ENCODE results near the gene CPN1. TPM values are rescaled to one million over a fixed set of nuclear protein-coding genes. Genes with fewer than 3 reads are reported as not detected.

CPN1 gene
- total and polyA plus RNA-seq, 2 of the 8 experiments (the other 6 are each of a cell fraction or from before 2014, with no cell fraction given): 0.15 to 0.20 TPM

DNA sequence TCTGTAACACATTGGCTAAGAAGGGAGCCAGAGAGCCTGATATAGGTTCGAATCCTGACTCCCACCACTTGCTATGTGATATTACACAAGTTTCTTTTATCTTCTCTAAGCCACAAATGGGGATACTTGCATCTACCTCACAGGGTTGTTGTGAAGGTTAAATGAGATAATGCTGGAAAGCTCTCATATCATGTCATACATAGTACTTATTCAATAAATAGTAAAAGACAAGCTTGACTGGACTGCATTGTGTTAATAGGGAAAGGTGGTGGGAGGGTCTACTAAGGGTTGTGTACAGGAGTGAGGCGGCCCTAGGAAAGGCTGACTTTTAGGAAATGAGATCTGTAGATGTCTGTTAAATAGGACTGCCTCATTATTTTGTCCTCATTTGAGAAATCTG lies 36.1 kb downstream of the CPN1 start:
- H3K36me3 ChIP-seq (ENCODE audit: control insufficient read depth in 2 of 4, insufficient read depth in 4 of 4, low read length in 3 of 4): no peaks in the 10 kb centered on the region
- H3K4me2 ChIP-seq (ENCODE audit: insufficient read depth in 1 of 2, low read depth in 2 of 2, low read length in 2 of 2): no peak overlapping the region
- no peak overlapping the region for H4K91ac ChIP-seq (replicated peaks; ENCODE audit: insufficient read length, low read length)
- no peak overlapping the region for H3K23ac ChIP-seq (ENCODE audit: insufficient read length)
- no peaks in the 10 kb centered on the region for H3K9me3 ChIP-seq (ENCODE audit: insufficient read depth in 2 of 2, low read depth in 1 of 2, low read length in 1 of 2)
- H4K20me1 ChIP-seq (replicated peaks in 1 of 2; ENCODE audit: control insufficient read depth in 1 of 2, insufficient read depth in 2 of 2, low read length in 2 of 2): no peaks in the 10 kb centered on the region
- H3K14ac ChIP-seq (ENCODE audit: insufficient read length): no peak overlapping the region
- H3K27ac ChIP-seq (ENCODE audit: low read depth, low read length): no peak overlapping the region
- no peaks in the 10 kb centered on the region for H3K79me2 ChIP-seq (ENCODE audit: control insufficient read depth in 1 of 2, insufficient read depth in 2 of 2, low read length in 2 of 2)
- H3K4me1 ChIP-seq (replicated peaks in 1 of 4; ENCODE audit: control insufficient read depth in 3 of 4, insufficient read depth in 4 of 4, low read length in 3 of 4): peaks cover 0 to 3% (median under 1%) of the 10 kb centered on the region in 4 experiments; a peak in 1 of 7 replicates
- no peaks in the 10 kb centered on the region for H3K79me1 ChIP-seq (ENCODE audit: low read depth, low read length)
- H2BK5ac ChIP-seq (ENCODE audit: low read depth, low read length): no peak overlapping the region
- H2BK20ac ChIP-seq (ENCODE audit: low read length): peak overlapping the region; percentile 25; the same call in 1 of the 2 replicates
- no peak overlapping the region for H2BK15ac ChIP-seq (ENCODE audit: low read length)
- no peak overlapping the region for H4K5ac ChIP-seq (ENCODE audit: insufficient read length, low read depth, low read length)
- no peak overlapping the region for H3K9ac ChIP-seq (replicated peaks in 1 of 4; ENCODE audit: extremely low read depth in 1 of 4, low read depth in 3 of 4, low read length in 3 of 4)
- peak overlapping the region; percentile 5; the same call in 1 of the 2 replicates for H2BK12ac ChIP-seq (ENCODE audit: low read depth, low read length)
- CTCF ChIA-PET (ENCODE audit: partially characterized antibody): interaction anchor here (0.6 to 6.3 kb wide), 48 partner anchors 8 to 1100 kb away, joined by 3 to 43 read pairs (median 6); partner anchors contain the start of genes CPN1 and DNMBP
- POLR2A ChIA-PET (ENCODE audit: partially characterized antibody): interaction anchor here (0.7 to 2.0 kb wide), 4 partner anchors 123 to 142 kb away, joined by 3 to 19 read pairs (median 4); no protein-coding TSS in a partner anchor
- H2AFZ ChIP-seq (ENCODE audit: low read length): 0 out of 2 replicates have a peak overlapping the region, but pooled peaks have one; percentile 54
- H3K4ac ChIP-seq (replicated peaks; ENCODE audit: insufficient read length, low read depth, low read length): no peak overlapping the region
- FAIRE-seq: no peak
- no peaks in the 10 kb centered on the region for H3K27me3 ChIP-seq (replicated peaks in 1 of 4; ENCODE audit: control insufficient read depth in 3 of 4, extremely low read depth in 1 of 4, insufficient read depth in 3 of 4, low read length in 3 of 4)
- H2AK5ac ChIP-seq (ENCODE audit: low read depth, low read length): no peak overlapping the region
- H3K18ac ChIP-seq (ENCODE audit: extremely low read depth, low read length): no peak overlapping the region
- H3K23me2 ChIP-seq (ENCODE audit: low read depth, low read length): no peaks in the 10 kb centered on the region
- H2BK120ac ChIP-seq (replicated peaks; ENCODE audit: low read depth, low read length): peak overlapping the region; percentile 68
- H4K8ac ChIP-seq (ENCODE audit: extremely low read depth, insufficient read depth, low read length): no peak overlapping the region
- 78% methylated on average over 2 of the region's 2 CpGs; no CpG with 5 or more reads in 1 of the 2 experiments for whole genome bisulfite sequencing, 2 experiments (ENCODE audit: extremely low coverage in 1 of 2, insufficient coverage in 1 of 2, insufficient read length in 1 of 2, insufficient replicate concordance in 2 of 2, low coverage in 1 of 2, low lambda C conversion rate in 2 of 2, missing lambda C conversion rate in 1 of 2)
- no peak overlapping the region for H3K56ac ChIP-seq (replicated peaks; ENCODE audit: insufficient read length, low read depth, low read length)
- no peak overlapping the region for H3K4me3 ChIP-seq (ENCODE audit: extremely low read depth in 1 of 4, insufficient read depth in 2 of 4, low read depth in 3 of 4, low read length in 4 of 4)
- DNase-seq (ENCODE audit: low read depth in 1 of 2, low spot score in 2 of 2): no peak
- TF ChIP-seq NRF1 (IDR thresholded peaks at IDR 0.05; ENCODE audit: low read depth, low read length): no peak
- no peak for TF ChIP-seq POLR2A (IDR thresholded peaks at IDR 0.05; ENCODE audit: control extremely low read depth in 1 of 2, low read depth in 2 of 2, low read length in 2 of 2)
- TF ChIP-seq CEBPB (IDR thresholded peaks at IDR 0.05; ENCODE audit: low read depth, low read length): no peak
- TF ChIP-seq CHD1 (IDR thresholded peaks at IDR 0.05; ENCODE audit: low read depth, low read length): no peak
- no peak for TF ChIP-seq TEAD4 (IDR thresholded peaks at IDR 0.05; ENCODE audit: low read depth, low read length)
- no peak for TF ChIP-seq TCF12 (IDR thresholded peaks at IDR 0.05; ENCODE audit: low read depth, low read length)
- TF ChIP-seq CTBP2 (IDR thresholded peaks at IDR 0.05; ENCODE audit: borderline replicate concordance, insufficient read depth, insufficient read length, low read length): no peak
- TF ChIP-seq BACH1 (IDR thresholded peaks at IDR 0.05; ENCODE audit: low read length): no peak
- no peak for TF ChIP-seq NANOG (IDR thresholded peaks at IDR 0.05; ENCODE audit: insufficient read depth, low read depth, low read length, poor library complexity, severe bottlenecking)
- TF ChIP-seq GTF2F1 (IDR thresholded peaks at IDR 0.05; ENCODE audit: borderline replicate concordance, low read depth, low read length): no peak
- no peak for TF ChIP-seq SP2 (IDR thresholded peaks at IDR 0.05; ENCODE audit: low read length)
